Measurements from ENCODE around the gene CLCN3. TPM values are rescaled to one million over a fixed set of nuclear protein-coding genes. Genes with fewer than 3 reads are reported as not detected.
A peak's percentile ranks its signal among the peaks of the same experiment; 100 is the strongest.

The CLCN3 gene
- total and polyA plus RNA-seq, 2 of the 4 experiments (the other 2 are of a cell fraction): 13.0 to 22.8 TPM

DNA sequence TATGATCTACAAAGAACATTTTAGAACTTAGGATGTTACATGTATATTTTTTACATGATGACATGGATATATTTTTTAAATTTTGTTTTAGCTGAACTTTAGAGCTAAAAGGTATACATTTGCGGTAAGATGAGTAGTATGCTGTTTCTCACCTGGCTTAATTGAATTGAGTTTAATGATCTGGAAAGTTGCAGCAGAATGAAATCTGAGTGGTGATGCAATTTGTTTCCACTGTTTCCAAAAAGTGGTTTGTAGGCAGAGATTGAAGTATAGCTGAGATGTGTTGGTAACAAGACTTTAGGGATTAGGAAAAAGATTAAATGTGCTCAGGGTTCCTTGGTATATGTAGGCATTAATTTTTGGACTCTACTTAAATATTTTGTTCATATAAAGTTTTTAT lies 69.3 kb downstream of the CLCN3 start:
- no peak overlapping the region for H2AFZ ChIP-seq (replicated peaks; ENCODE audit: low read length, poor library complexity)
- no peak overlapping the region for H3K4ac ChIP-seq (ENCODE audit: low read depth, low read length)
- H3K79me1 ChIP-seq (ENCODE audit: low read depth in 1 of 2, low read length in 2 of 2): no peaks in the 10 kb centered on the region; a peak in 1 of 4 replicates
- no peak for DNase-seq
- no peaks in the 10 kb centered on the region for H4K20me1 ChIP-seq (ENCODE audit: insufficient read depth, low read length)
- no peak for ATAC-seq (ENCODE audit: low read depth)
- CTCF ChIA-PET: no interaction called here
- H3K9me3 ChIP-seq (ENCODE audit: control insufficient read depth, insufficient read depth, low read length): no peaks in the 10 kb centered on the region
- H3K9ac ChIP-seq (ENCODE audit: low read depth, low read length): no peak overlapping the region
- POLR2A ChIA-PET (ENCODE audit: unreplicated experiment): no interaction called here
- no peak overlapping the region for H2AK5ac ChIP-seq (ENCODE audit: low read depth, low read length)
- no peak overlapping the region for H2BK5ac ChIP-seq (ENCODE audit: low read depth, low read length, poor library complexity, severe bottlenecking)
- H3K56ac ChIP-seq (ENCODE audit: extremely low read depth, insufficient read depth, low read length): no peak overlapping the region
- H3K27ac ChIP-seq (ENCODE audit: insufficient read depth, low read length): no peak overlapping the region
- no peak overlapping the region for H3K4me2 ChIP-seq (ENCODE audit: low read depth, low read length)
- no peak overlapping the region for H2BK15ac ChIP-seq (ENCODE audit: low read depth, low read length)
- BruUV-seq (replicated peaks): no TSS peak
- no peak overlapping the region for H2BK20ac ChIP-seq (ENCODE audit: low read depth, low read length)
- no peak overlapping the region for H3K18ac ChIP-seq (ENCODE audit: low read depth, low read length)
- no peaks in the 10 kb centered on the region for H3K9me1 ChIP-seq (ENCODE audit: insufficient read depth, low read length)
- peaks cover 9% of the 10 kb centered on the region; the same call in 1 of the 2 replicates for H3K36me3 ChIP-seq (ENCODE audit: control insufficient read depth, insufficient read depth, low read length)
- no peaks in the 10 kb centered on the region for H3K27me3 ChIP-seq (ENCODE audit: control insufficient read depth, insufficient read depth, low read length)
- no peak overlapping the region for H3K23ac ChIP-seq (ENCODE audit: low read depth, low read length)
- dilution Hi-C loops (cut with HindIII; ENCODE audit: low sequenced_read_pairs, unreplicated experiment): no loop called here
- WGBS, 2 experiments (ENCODE audit: extremely low coverage in 2 of 2, insufficient read length in 1 of 2): 100% methylated on average over 1 of the region's 1 CpG; no CpG with 5 or more reads in 1 of the 2 experiments
- no peak overlapping the region for H4K91ac ChIP-seq (ENCODE audit: insufficient read depth, low read depth, low read length)
- TF ChIP-seq CEBPB (IDR thresholded peaks at IDR 0.05; ENCODE audit: low read depth, low read length): 0 out of 2 replicates have a peak, but pooled peaks have one; percentile 2
- no peak for TF ChIP-seq RAD21 (IDR thresholded peaks at IDR 0.05; ENCODE audit: low read length)
- no peak overlapping the region for H4K8ac ChIP-seq (ENCODE audit: low read depth in 2 of 2, low read length in 2 of 2)
- H2AK9ac ChIP-seq (replicated peaks; ENCODE audit: low read depth, low read length, poor library complexity): no peak overlapping the region
- no peak overlapping the region for H3K4me3 ChIP-seq (ENCODE audit: insufficient read depth, low read depth, low read length)
- H3K14ac ChIP-seq (replicated peaks; ENCODE audit: low read depth, low read length): no peak overlapping the region
- H4K5ac ChIP-seq (ENCODE audit: low read depth, low read length): no peak overlapping the region
- in situ Hi-C loops (cut with MboI; ENCODE audit: low sequenced_read_pairs): no loop called here
- no peaks in the 10 kb centered on the region for H3K4me1 ChIP-seq (ENCODE audit: control insufficient read depth, insufficient read depth, low read length)
- H2BK120ac ChIP-seq (ENCODE audit: low read depth, low read length): no peak overlapping the region
- intact Hi-C loops (cut with micrococcal nuclease): no loop called here
